Measurements from ENCODE around the gene RRP12.
A peak's percentile ranks its signal among the peaks of the same experiment; 100 is the strongest.

Gene RRP12

DNA sequence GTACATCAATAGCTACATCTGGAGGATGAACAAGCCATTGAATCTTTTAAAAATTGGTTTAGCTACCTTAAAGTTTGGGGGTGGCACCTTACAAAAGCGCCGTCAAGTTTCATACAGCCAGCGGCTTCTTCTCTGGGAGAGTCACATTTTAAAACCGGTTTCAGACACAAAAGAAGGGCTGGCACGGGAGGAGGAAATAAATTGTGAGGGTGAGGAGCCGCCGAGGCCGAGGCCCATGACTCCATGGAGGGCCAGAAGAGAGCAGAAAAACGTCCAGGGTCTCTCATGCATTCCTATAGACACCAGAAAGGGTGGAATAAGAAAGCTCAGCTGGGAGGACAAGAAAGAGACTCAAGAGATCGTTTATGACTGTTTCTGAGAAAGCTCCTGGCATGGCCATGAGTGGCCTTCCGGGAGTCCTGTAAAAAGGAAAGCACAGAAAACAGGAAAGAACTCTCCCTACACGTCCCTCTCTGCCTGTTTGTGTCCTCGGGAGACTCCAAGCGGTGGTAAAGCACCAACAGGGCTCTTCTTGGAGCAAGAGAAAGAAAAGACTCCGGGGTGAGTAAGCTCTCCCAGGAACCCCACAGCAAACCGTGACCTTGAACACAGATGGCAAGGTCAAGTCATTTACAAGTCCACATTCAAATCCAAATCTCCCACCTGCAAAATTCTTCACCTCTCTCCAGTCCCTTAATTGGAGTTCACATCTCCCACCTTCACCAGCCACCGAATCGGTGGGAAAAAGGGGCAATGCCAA is 68.4 kb downstream of the RRP12 start:
- DNase-seq, result no peak

DNA sequence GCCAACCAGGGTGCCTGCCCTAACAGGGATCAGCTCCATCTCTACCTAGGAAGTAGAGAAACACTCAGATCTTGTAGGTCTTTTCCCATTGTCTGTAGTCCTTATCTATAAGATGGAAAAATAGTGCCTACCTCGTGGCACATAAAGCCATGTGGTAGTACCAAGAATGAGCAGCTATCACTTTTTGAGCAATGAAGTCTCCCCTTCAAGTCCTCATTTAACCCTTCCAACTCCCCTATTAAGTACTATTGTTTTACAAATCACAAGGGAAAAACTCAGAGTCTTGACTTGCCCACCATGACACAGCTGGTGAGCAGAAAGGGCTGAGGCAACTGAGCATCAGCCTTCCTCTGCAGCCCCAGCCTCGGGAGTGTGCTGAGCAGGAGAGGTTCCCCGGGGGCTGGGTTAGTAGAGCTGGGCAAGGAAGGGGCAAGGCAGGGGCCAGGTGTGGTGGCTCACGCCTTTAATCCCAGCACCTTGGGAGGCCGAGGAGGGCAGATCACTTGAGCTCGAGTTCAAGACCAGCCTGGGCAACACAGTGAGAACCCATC is 69.9 kb downstream of the RRP12 start:
- DNase-seq, result no peak

DNA sequence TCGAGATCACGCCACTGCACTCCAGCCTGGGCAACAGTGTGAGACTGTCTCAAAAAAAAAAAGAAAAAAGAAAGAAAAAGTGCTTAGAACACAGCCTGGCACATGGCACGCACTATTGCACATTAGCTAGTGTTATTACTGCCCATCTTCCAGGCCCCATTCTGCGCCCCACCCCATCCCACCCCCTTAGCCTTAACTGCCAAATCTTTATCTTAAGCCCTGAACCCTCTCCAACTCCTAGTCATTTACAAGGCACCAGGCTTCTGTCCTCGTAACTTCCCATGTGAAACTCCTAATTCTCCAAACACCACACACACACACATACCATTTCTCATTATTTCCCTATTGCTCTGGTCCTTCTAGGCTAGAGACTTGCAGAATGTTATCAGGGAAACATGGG is 71.4 kb downstream of the RRP12 start:
- no peak for DNase-seq

DNA sequence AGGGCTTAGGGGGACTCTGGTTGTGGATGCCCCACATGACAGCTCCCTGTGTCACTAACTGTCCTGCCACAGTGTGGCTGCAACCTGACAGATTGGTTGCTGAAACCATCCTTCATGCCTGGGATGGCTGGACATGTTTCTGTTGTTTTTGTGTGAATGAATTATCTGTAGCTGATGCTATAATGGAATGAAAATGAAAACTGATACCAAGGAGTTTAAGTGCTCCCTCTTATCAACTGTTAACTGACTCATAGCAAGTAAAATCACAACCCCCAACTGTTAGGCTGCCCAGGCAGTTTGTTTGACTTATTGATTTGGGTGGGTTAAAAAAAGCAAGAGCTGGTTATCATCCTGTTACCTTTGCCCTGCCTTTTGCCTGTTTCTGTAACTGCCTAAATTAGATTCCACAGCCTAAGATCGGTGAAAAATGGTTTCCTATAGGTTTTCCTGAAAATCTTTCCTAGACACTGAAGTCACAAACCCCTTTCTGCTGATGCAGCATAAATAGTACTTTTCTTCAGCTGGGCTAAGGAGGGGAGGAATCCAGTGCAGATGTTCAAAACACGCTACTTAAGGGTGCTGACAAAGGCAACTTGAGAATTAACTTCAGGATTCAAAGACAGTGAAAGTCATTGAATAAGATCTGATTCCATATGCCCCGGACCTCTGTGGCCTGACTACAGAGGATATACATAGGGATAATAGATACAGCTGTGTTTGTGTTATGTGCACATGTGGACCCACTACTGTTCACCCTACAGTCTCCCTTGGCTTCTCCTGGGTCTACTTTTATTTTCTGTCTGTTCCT is 72.3 kb downstream of the RRP12 start:
- no peak for DNase-seq

DNA sequence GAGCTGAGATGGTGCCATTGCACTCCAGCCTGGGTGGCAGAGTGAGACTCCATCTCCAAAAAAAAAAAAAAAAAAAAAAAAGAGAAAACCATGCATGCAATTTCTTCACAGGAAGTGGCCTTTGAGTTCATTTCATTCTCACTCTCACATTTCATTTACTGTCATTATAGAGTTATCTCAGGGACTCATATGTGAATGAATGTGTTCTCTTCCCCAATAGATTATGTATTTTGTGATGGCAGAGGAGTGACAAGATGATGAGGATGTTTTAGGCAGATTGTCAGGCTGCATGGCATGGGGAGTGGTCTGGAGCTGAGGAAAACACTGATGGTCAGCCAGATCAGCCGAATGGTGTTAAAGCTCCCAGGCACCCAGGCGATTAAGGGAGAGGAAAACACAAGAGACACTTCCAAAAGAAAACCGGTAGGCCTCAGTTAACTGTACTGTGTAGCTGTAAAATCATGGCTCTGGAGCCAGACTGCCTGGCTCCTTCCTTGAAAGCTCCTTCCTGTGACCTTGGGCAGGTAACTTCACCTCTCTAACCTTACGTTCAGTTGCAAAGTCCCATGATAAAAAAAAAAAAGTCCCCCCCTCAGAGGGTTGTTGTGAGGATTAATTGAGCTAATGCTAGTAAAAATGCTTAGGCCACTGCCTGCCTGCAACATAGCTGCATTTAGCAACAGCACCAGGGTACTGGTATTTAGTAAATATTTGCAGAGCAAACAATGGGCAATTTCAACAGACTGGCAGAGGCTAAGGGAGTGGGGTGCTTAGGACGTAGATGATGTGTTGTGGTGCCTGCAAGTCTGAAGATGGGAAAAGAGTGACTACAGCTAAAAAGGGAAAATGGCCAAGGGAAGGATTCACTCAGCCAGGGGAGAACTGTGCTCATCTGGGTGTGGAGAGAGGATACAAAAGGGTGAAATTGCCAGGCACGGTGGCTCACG is 73.5 kb downstream of the RRP12 start:
- no peak for DNase-seq

DNA sequence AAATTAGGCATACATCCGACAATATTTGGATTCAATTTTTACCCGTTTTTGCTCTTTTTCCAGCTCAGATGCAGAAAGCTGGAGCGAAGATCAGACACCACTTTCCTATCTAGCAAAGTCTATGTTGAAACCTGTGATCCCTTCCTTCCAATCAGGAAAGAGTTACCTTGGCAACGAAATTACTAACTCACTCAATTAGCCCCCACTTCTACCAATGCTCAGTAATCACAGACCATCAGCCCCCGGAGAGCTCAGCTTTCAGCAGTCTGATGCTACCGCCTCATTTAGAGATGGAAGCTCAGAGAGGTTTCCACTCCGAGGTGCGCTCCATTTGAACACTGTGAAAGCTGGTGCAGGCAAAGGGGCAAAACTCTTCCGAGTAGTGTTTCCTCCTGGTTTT is 75.4 kb downstream of the RRP12 start:
- no peak for DNase-seq

DNA sequence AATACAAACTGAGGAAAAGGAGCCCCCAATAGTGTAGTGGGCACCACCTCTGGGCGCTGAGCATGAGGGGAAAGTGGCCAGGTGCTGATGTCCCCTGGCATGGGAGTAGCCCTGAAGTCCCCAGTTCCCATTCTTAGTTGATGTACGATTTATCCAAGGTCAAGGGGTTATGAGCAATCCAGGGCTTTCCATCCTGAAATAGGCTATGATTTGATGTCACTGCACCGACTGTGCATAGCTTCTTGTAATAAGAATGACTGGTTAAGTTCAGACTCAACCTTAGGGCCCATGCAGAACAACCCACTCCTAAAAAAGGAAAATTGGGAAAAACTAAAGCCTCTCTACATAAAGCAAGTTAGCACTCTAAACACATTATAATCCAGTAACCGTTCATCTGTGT is 77.6 kb downstream of the RRP12 start:
- no peak for DNase-seq

DNA sequence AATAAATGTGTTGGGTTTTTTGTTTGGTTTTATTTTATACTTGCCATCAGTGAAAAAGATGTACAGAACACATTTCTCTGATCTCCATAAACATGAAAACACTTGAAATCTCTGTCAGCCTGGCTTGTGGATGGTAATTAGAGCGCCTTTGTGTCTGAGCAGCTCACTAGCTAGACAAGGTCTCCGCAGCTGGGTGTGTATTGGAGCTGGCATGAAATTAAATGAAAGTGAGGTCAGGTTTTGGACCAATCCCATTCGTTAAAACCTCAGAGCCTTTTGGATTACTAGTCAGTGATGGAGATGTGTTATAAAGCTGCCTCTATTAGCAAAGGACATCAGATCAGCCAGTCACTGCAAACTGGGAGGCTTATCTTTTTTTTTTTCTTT is 79.3 kb downstream of the RRP12 start:
- DNase-seq, result no peak

DNA sequence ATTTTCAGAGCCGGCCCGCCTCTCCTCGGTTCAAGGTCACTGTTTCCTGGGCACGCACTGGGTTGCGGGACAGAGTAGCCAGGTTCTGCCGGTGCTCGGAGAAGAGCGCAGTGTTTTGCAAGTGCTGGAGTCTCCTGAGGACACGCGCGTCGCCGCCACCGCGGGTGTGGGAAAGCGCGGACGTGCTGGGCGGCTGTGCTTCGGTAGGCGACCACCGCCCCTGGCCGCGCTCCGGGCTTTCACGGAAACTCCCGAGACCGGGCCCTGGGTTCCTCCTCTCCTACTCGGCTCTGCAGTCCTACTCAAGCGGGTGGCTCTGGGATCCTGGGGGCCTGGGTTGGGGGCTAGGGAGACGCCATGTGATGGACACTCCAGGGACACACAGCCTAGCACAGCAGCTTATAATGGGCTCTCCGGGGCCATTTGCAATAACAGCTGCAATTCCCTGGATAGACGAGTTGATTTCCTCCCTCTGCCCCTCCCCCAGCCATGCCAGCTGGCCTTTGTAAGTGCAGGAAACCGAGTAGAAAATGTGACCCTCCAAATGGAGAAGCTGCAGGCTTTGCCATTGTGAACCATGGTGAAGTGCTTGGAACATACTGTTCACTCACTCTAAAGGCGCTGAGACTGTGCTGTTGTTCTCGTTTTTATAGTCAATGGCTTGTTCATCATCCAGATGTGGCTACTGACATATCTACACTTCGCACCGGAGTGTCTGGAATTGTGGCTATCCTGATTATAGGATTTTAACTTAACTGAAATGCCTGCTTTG is 79.9 kb downstream of the RRP12 start:
- DNase-seq, result no peak

DNA sequence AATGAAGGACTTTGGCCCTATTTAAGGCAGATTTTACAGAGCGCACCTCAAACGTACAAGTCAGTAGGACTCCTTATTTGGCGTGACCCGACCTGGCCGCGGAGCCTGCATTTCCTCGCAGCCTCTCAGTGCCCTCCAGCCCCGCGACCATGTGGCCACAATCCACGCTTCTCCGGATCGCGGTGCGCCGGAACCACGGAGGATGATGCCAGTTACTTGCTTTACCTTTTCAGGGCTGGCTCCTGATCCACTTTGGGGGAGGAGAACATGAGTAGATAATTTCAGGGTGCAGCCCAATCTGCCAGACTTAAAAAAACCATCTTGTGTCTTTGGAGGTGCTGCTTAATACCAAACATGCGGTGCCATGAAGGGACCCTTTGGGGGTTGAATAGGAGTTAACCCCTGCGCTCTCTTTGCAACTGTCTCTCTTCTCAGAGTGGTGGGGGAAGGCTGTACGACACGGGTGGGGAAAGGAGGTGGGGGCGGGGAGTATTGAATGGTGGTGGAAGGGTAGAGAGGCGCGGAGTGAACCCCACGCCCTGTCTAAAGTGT is 80.6 kb downstream of the RRP12 start:
- DNase-seq, result peak; percentile 20

DNA sequence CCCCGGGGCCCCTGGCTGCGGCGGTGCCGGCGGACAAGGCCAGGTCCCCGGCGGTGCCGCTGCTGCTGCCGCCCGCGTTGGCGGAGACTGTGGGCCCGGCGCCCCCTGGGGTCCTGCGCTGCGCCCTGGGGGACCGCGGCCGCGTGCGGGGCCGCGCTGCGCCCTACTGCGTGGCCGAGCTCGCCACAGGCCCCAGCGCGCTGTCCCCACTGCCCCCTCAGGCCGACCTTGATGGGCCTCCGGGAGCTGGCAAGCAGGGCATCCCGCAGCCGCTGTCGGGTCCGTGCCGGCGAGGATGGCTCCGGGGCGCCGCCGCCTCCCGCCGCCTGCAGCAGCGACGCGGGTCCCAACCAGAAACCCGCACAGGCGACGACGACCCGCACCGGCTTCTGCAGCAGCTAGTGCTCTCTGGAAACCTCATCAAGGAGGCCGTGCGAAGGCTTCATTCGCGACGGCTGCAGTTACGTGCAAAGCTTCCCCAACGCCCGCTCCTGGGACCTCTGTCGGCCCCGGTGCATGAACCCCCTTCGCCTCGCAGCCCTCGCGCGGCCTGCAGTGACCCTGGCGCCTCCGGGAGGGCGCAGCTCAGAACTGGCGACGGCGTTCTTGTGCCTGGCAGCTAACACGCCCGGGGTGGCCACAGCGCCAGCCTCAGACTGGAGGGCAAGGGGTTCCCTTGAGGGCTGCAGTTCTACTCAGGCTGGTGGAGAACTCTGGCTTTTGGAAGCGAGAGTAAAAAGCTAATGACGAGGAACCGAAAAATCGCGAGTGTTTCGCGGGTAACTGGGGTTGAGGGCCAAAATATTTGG is 81.3 kb downstream of the RRP12 start:
- DNase-seq, result peak; percentile 64

DNA sequence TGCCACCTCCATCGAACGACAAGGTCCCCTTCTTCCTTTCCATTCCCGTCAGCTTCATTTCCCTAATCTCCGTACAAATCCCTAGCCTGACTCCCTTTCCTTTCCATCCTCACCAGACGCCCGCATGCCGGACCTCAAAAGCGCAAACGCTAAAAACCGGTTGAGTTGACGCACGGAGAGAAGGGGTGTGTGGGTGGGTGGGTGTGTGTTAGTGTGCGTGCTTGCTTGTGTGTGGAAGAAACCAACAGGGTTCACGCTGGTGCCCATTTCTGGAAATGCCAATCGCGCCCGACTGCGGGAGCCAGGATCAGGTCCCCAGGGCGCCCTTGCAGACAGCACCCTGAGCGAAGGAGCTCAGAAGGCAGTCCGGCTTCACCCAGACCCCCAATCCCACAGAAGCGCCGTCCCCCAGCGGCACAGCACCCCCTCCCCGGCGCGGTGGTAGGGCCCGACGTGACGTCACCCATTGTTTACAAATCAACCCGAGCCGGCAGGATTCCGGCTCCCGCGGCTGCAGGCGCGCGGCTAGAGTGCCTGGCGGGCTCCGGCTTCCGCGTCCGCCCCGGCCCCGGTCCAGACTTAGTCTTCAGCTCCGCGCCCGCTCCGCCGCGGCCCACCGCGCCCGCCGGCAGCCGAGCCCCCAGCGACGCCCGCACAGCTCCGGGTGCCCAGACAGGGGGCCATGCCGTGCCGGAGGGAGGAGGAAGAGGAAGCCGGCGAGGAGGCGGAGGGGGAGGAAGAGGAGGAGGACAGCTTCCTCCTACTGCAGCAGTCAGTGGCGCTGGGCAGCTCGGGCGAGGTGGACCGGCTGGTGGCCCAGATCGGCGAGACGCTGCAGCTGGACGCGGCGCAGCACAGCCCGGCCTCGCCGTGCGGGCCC is 82.1 kb downstream of the RRP12 start, which contains the start of gene FRAT1:
FRAT1 (plus strand) TSS at position 500 of the 880 bp plus-strand sequence; CDS start at position 683, 183 bp downstream.
- DNase-seq, result peak; percentile 90

DNA sequence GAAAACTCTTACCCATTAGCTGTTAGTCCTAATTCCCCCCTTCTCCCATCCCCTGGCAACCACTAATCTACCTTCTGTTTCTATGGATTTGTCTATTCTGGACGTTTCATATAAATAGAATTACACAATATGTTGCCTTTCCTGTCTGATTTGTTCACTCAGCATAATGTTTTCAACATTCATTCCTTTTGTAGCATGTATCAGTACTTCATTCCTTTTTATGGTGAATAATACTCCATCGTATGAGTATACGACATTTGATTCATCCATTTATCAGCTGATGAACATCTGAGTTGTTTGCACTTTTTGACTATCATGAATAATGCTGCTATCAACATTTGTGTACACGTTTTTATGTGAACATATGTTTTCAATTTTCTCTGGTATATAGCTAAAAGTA is 86.5 kb downstream of the RRP12 start:
- DNase-seq, result no peak

DNA sequence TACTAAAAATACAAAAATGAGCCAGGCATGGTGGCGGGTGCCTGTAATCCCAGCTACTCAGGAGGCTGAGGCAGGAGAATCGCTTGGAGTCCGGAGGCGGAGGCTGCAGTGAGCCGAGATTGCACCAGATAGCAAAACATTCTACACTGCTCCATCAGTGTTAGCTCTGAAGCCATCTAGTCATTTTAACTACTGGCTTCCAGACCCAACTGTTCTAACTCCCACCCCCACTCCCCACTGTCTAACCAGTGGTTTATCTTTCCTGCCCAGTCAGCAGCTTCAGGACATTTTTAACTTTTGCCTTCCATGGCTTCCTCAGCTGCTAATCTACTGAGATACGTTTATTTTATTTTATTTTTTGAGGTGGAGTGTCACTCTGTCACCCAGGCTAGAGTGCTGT is 88.2 kb downstream of the RRP12 start:
- no peak for DNase-seq

DNA sequence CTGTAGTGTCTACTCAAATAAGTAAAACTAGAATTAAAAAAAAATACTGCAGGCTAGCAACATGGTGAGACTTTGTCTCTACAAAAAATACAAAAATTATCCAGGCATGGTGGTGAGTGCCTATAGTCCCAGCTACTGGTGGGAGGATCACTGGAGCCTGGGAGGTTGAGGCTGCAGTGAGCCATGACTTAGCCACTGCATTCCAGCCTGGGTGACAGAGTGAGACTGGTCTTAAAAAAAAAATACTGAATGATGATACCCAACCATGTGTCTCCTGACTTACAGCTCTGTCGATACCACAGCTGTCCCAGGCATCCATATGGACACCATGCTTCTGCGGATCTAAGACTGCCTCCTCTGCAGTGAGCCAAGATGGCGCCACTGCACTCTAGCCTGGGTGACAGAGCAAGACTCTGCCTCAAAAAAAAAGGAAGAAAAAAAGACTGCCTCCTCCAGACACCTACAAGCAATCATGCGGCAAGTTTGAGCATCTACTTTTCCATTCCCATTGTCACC is 90.0 kb downstream of the RRP12 start:
- no peak for DNase-seq

DNA sequence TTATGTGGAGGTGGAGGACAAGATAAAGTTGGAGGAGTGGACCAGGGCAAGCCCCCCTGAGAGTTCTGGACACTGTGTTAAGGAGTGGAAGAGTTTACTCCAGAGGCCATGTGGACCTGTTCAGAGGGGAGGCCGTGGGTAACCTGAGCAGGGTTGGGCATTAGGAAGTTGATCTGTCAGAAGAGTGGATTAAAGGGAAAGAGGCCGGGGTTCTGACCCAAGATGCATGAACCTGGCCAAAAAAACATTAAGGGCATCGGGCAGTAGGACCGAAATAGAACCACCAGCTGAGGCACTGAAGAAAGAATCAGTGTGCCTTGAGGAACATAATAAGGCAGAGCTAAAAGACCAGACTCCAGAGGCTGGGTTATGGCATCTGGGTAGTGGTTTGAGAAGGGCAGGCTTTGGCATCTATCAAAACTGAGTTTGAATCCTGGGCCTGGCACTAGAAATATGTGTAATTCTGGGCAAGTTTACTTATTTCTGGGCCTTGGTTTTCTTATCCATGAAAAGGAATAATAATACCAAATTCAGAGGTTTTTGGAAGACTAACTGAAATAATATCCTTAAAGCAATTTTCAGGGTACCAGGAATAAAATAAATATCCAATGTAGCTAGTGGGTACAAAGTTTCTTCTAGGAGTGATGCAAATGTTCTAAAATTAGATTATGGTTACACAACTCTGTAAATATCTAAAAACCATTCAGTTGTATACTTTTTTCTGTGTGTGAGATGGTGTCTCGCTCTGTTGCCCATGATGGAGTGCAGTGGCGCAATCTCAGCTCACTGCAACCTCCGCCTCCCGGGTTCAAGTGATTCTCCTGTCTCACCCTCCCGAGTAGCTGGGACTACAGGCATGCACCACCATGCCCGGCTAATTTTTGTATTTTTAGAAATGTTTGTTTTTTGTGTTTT is 93.0 kb downstream of the RRP12 start:
- no peak for DNase-seq

DNA sequence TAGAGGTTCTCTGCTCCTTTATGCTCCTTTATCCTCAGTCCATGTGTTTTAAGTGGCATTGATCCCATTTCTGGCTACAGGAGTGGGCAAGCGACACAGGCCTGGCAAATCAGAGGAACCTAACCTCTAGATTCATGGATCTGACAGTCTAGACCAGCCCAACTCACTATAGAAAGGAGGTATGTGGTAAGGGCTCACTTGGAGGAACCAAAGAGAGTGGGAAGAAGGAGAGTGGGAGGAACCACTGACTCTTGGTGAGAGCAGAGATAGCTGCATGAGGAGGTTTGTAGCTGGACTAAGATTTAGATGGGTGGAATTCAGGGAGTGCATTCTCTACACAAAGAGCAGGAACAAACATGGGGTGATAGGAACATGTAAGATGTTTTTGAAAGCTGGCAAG is 93.7 kb downstream of the RRP12 start:
- no peak for DNase-seq
